ELF-1 (cell line): ENCODE measurements around the gene HMCN2.
A peak's percentile ranks its signal among the peaks of the same experiment; 100 is the strongest.
"Not testable (repeated sequence)": the region's sequence is repeated elsewhere in the genome, so short reads cannot be mapped to it uniquely, and the experiment has no call there.

Experiments used
- DNase-seq: peaks from one replicate; pipeline ENCODE4 v3.0.0-alpha.2; 2016; ENCODE audit warnings: low read depth, low spot score

The HMCN2 gene

GRCh38 chr9:130387905-130388304 is 122.3 kb downstream of the HMCN2 start:
- DNase-seq: no peak

DNA sequence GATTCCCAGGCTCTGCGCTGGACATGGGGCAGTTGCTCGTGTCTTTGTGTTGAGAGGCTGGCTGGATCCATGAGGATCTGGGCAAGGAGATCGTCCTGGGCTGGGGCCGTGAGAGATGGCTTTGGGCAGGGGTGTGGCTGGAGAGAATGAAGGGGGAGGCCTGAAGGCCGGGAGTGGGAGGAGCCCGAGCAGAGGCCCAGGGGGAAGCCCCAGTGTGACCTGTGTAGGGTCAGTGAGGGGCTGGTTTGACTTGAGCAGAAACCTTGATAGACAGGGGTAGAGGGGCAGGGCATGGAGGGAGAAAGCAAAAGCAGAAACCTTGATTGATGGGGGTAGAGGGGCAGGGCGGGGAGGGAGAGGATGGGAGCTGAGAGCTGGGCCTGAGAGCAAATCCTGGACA is 124.8 kb downstream of the HMCN2 start:
- DNase-seq: peak; percentile 87

GRCh38 chr9:130390986-130391385 is 125.4 kb downstream of the HMCN2 start:
- no peak for DNase-seq

DNA sequence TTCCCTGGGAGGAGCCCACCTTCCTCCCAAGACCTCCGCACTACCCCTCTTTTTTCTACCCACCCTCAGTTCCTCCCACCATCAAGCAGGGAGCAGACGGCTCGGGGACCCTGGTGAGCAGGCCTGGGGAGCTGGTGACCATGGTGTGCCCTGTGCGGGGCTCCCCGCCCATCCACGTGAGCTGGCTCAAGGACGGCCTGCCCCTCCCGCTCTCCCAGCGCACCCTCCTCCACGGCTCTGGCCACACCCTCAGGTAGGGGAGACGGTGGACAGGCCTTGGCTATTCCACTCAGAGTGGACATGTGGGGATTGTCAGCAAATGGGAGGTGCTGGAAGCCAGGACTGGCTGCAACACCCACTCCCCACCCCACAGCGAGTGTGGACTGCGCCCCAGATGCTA is 126.3 kb downstream of the HMCN2 start:
- DNase-seq: no peak

- no peak for DNase-seq
Measured at GRCh38 chr9:130393681-130394071, 128.1 kb downstream of the HMCN2 start.

GRCh38 chr9:130394320-130394719 is 128.8 kb downstream of the HMCN2 start:
- DNase-seq: no peak

GRCh38 chr9:130394814-130395470 is 129.4 kb downstream of the HMCN2 start:
- DNase-seq: no peak

GRCh38 chr9:130395810-130396435 is 130.4 kb downstream of the HMCN2 start:
- DNase-seq: no peak

GRCh38 chr9:130396581-130396980 is 131.0 kb downstream of the HMCN2 start:
- no peak for DNase-seq

DNA sequence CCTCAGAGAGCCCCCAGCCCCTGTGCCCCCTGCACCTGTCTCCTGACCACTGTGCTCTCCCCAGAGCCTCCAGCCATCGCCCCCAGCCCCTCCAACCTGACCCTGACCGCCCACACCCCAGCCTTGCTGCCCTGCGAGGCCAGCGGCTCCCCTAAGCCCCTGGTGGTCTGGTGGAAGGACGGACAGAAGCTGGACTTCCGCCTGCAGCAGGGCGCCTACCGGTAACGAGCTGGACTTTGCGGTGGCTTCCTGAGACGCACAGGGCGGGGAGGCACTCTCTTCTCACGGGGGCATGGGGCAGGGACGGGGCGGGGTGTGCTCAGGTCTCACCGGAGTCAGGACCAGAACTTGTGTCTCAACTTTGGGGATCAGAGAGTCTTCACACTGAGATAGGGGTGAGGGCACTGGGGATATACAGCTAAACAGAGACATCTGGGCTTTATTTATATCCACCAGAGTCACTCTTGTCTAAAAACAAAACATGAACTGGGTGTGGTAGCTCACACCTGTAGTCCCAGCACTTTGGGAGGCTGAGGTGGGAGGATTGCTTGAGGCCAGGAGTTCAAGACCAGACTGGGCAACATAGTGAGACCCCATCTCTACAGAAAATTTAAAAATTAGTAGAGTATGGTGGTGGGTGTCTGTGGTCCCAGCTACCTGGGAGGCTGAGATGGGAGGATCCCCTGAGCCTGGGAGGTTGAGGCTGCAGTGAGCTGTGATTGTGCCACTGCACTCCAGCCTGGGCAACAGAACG is 133.1 kb downstream of the HMCN2 start:
- DNase-seq: no peak

DNA sequence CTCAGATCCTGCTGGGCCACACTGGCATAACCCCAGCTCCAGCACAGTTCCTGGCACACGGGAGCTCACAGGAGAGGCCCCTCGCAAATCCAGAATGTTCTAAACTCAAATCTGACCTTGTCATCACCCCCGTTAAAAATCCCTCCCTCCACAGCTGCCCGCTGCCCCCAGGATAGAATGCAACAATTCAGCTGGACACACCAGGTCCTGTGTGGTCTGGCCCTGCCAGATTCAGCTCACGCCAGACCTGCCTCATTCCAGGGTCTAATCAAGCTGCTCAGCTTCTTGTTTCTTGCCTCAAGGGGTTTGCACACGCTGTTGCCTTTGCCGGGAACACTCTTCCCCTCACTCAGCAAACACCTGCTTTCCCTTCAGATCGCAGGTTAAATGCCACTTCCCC is 134.2 kb downstream of the HMCN2 start:
- DNase-seq: peak; percentile 81

GRCh38 chr9:130400870-130401269 is 135.3 kb downstream of the HMCN2 start:
- no peak for DNase-seq

GRCh38 chr9:130401742-130402141 is 136.2 kb downstream of the HMCN2 start:
- DNase-seq: not testable (repeated sequence)

- no peak for DNase-seq
Measured at GRCh38 chr9:130402243-130402642, 136.7 kb downstream of the HMCN2 start.

DNA sequence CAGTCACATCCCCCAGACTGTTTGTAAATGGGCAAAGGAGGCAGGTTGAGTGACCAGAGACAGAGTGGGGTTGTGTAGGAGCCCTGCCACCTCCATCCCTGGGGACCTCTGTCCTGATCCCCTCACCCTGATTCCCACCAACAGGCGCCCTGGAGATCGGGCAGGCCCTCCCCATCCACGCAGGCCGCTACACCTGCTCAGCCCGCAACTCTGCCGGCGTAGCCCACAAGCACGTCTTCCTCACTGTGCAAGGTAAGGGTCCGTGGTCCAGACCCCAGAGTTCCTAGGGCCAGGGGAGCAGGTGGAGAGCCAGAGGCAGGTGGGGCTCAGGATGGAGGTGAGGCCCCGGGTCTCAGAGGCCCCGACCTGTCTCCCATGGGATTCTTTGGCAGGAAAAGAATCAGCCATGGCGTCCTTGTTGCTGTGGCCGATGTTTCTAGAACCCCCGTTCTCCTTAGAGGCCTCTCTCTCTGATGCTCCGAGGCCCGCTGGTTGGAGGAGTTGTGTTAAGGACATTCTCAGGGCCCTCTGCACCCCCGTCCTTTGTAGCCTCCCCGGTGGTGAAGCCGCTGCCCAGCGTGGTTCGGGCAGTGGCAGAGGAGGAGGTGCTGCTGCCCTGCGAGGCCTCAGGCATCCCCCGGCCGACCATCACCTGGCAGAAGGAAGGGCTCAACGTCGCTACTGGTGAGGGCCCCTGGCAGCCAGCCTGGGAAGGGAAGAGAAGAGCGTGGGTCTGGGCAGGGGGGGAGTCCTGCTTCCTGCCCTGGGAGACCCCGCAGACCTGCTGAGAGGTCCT is 137.3 kb downstream of the HMCN2 start:
- no peak for DNase-seq

DNA sequence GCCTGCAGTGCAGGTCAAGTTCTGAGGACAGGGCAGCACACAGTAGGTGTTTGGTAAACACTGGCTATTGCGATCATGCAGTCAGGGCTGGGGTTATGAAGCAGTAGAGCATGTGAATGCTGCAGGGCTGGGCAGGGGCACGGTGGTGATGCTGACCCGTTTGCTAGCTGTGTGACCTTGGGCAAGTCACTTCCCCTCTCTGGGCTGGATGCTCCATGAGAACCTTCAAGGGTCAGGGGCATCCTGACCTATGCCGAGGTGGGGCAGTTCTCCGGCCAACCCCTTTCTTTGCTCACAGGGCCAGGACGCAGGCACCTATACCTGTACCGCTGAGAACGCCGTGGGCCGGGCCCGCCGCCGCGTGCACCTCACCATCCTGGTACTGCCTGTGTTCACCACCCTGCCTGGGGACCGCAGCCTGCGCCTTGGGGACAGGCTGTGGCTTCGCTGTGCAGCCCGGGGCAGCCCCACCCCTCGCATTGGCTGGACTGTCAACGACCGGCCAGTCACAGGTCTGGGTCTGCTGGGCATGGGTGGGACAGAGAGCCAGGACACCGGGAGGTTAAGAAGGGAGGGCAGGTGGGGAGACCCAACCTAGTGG is 140.2 kb downstream of the HMCN2 start:
- no peak for DNase-seq

DNA sequence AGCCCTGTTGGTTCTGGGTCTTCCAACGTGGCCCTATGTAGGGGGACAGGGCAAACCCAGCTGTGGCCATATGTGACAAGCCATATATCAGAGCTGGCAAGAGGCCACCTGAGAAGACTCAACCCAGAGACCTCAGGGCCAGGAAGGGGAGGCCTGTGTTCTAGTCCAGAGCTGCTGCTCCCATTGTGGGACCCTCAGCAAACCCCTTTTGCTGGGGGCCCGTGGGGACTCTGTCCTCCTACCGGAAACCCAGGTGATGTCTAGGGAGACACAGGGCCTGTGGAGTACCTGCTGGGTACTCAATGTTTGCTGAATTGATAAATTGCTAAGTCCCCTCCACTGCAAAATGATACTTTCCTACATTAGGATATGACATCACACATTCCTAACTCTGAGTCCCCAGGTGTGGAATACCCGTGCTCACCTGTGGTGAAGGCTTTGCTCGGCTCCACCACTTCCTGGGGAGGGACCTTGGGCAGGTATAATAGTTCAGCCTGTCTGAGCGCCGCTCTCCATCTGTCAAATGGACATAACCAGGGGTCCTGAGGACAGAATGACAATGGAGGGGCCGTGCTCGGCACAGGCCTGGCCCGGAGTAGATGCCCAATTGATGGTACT is 140.8 kb downstream of the HMCN2 start:
- no peak for DNase-seq

- no peak for DNase-seq
Measured at GRCh38 chr9:130407916-130408663, 142.5 kb downstream of the HMCN2 start.

DNA sequence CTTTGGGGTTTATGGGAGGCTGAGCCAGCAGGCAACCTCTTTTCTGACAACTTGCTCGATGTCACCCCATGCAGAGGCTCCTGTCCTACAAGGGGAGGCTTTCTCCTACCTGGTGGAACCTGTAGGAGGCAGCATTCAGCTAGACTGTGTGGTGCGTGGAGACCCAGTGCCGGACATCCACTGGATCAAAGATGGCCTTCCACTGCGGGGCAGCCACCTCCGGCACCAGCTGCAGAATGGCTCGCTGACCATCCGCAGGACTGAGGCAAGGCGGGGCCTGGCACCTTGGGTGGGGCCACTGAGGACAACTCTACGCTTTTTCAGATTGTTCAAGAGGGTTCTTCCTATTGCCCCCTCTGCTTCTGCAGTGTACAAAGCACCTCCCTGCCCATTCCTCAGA is 143.1 kb downstream of the HMCN2 start:
- DNase-seq: no peak

DNA sequence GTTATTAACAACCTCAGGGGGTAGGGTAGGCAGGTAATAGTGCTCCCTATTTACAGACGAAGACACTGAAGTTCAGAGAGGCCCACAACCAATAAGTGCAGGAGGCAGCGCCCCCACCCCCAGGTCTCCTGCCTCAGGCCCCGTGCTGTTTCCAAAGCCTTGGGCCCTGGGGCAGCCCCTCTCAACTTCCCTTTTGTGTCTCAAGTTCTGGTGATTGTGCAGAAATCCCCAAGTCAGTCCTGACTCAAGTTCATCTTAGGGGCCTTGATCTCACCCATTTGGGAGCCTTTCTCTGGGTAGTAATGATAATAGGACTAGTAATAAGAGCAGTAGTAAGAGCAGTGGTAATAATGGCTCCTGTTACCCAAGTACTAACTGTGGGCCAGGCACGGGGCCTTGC is 143.7 kb downstream of the HMCN2 start:
- no peak for DNase-seq

DNA sequence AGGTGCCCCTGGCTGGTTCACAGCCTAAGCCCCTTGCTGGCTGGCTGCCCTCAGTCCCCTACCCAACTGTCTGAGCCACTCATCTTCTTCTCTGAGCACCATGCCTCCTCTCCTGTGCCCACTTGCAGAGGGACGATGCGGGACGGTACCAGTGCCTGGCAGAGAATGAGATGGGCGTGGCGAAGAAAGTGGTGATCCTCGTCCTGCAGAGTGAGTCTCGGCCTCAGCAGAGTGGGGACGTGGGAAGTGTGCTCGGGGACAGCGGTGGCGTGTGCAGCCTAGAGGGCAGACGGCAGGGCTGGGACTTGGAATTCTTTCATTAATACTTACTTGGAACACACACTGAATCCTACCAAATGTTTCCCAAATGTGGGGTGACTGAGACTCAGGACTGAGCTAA is 144.9 kb downstream of the HMCN2 start:
- no peak for DNase-seq
